ENCODE data around the gene SPECC1. TPM values are rescaled to one million over a fixed set of nuclear protein-coding genes. Genes with fewer than 3 reads are reported as not detected.

SPECC1 gene
- polyA plus RNA-seq, 4 donors, result 12.9 to 15.1 (median 14.5) TPM

- no peak for DNase-seq (ENCODE audit: low read depth in 4 of 4, low spot score in 3 of 4)
These were observed 191.8 kb downstream of the SPECC1 start for GRCh38 chr17:20200865-20201458.

GRCh38 chr17:20202141-20202621 lies 193.0 kb downstream of the SPECC1 start:
- DNase-seq (ENCODE audit: low read depth in 4 of 4, low spot score in 3 of 4), result no peak

- DNase-seq (ENCODE audit: low read depth in 4 of 4, low spot score in 3 of 4), result no peak
These were observed 193.9 kb downstream of the SPECC1 start for GRCh38 chr17:20203018-20203417.

GRCh38 chr17:20203761-20204263 lies 194.7 kb downstream of the SPECC1 start:
- peak in 2 of 4 donors; percentile 15 to 20 for DNase-seq (ENCODE audit: low read depth in 4 of 4, low spot score in 3 of 4)

GRCh38 chr17:20205609-20206008 lies 196.4 kb downstream of the SPECC1 start:
- no peak for DNase-seq (ENCODE audit: low read depth in 4 of 4, low spot score in 3 of 4)

- DNase-seq (ENCODE audit: low read depth in 4 of 4, low spot score in 3 of 4), result no peak
These were observed 196.9 kb downstream of the SPECC1 start for GRCh38 chr17:20206068-20206467.

- DNase-seq (ENCODE audit: low read depth in 4 of 4, low spot score in 3 of 4), result no peak
These were observed 197.4 kb downstream of the SPECC1 start for GRCh38 chr17:20206591-20206990.

- DNase-seq (ENCODE audit: low read depth in 4 of 4, low spot score in 3 of 4), result no peak
These were observed 198.3 kb downstream of the SPECC1 start for GRCh38 chr17:20207262-20207985.

- no peak for DNase-seq (ENCODE audit: low read depth in 4 of 4, low spot score in 3 of 4)
These were observed 199.6 kb downstream of the SPECC1 start for GRCh38 chr17:20208717-20209116.

GRCh38 chr17:20210180-20210579 lies 201.0 kb downstream of the SPECC1 start:
- no peak for DNase-seq (ENCODE audit: low read depth in 4 of 4, low spot score in 3 of 4)

GRCh38 chr17:20210614-20211013 lies 201.5 kb downstream of the SPECC1 start:
- DNase-seq (ENCODE audit: low read depth in 4 of 4, low spot score in 3 of 4), result no peak

- no peak for DNase-seq (ENCODE audit: low read depth in 4 of 4, low spot score in 3 of 4)
These were observed 202.1 kb downstream of the SPECC1 start for GRCh38 chr17:20211246-20211645.

GRCh38 chr17:20213449-20213848 lies 204.3 kb downstream of the SPECC1 start:
- DNase-seq (ENCODE audit: low read depth in 4 of 4, low spot score in 3 of 4), result no peak

GRCh38 chr17:20214794-20215193 lies 205.6 kb downstream of the SPECC1 start:
- DNase-seq (ENCODE audit: low read depth in 4 of 4, low spot score in 3 of 4), result no peak

GRCh38 chr17:20216154-20216815 lies 207.1 kb downstream of the SPECC1 start:
- no peak for DNase-seq (ENCODE audit: low read depth in 4 of 4, low spot score in 3 of 4)

GRCh38 chr17:20216853-20217252 lies 207.7 kb downstream of the SPECC1 start:
- DNase-seq (ENCODE audit: low read depth in 4 of 4, low spot score in 3 of 4), result no peak

GRCh38 chr17:20217677-20218076 lies 208.5 kb downstream of the SPECC1 start:
- no peak for DNase-seq (ENCODE audit: low read depth in 4 of 4, low spot score in 3 of 4)

GRCh38 chr17:20218272-20218671 lies 209.1 kb downstream of the SPECC1 start:
- no peak for DNase-seq (ENCODE audit: low read depth in 4 of 4, low spot score in 3 of 4)

GRCh38 chr17:20223808-20224328 lies 214.7 kb downstream of the SPECC1 start:
- no peak for DNase-seq (ENCODE audit: low read depth in 4 of 4, low spot score in 3 of 4)

- DNase-seq (ENCODE audit: low read depth in 4 of 4, low spot score in 3 of 4), result no peak
These were observed 215.2 kb downstream of the SPECC1 start for GRCh38 chr17:20224379-20224778.

Data from right renal pelvis (tissue), 4 donors.